Stomach (tissue), 4 donors: ENCODE data around the gene MSANTD2.

ENCODE experiments used
- CTCF ChIP-seq, 7 experiments: fragments of 450-650 bp in 4 of 7; fragments of 200-600 bp in 3 of 7; sonication (generic) in 3 of 7; IDR thresholded peaks; one replicate each; pipeline ENCODE4 v1.5.1; 2016 to 2019; ENCODE audit warnings: antibody characterized with exemption in 7 of 7, control low read depth in 2 of 7, mild to moderate bottlenecking in 1 of 7
- POLR2A ChIP-seq, 4 donors: fragments of 450-650 bp; IDR thresholded peaks; one replicate each; pipeline ENCODE4 v1.6.1; 2016; ENCODE audit warnings: antibody characterized with exemption in 4 of 4, control low read depth in 2 of 4, mild to moderate bottlenecking in 1 of 4, moderate library complexity in 1 of 4

- TF ChIP-seq CTCF (IDR thresholded peaks at IDR 0.05) (no peak), POLR2A (IDR thresholded peaks at IDR 0.05) (no peak)
Observed at GRCh38 chr11:124798991-124799347, 1.2 kb downstream of the MSANTD2 start.
